ENCODE results near the gene PARD3B. TPM values are rescaled to one million over a fixed set of nuclear protein-coding genes. Genes with fewer than 3 reads are reported as not detected.

The PARD3B gene
- total and polyA plus RNA-seq, 10 of the 15 experiments (the other 5 are each of a cell fraction or from before 2014, with no cell fraction given), result 0.01 to 0.54 (median 0.07) TPM; not detected in 7

GRCh38 chr2:205425102-205425501, 879.8 kb downstream of the PARD3B start:
- no peak for FAIRE-seq
- CTCF ChIA-PET, result no interaction called here
- no peak overlapping the region for H2AFZ ChIP-seq (ENCODE audit: control insufficient read depth, low read depth, low read length)
- no peak overlapping the region for H3K4me3 ChIP-seq
- no peaks in the 10 kb centered on the region for H3K36me3 ChIP-seq (ENCODE audit: control insufficient read depth in 2 of 2, insufficient read depth in 2 of 2, low read length in 1 of 2)
- no peak overlapping the region for H3K9ac ChIP-seq (ENCODE audit: control insufficient read depth, insufficient read depth, low read length)
- intact Hi-C loops (cut with micrococcal nuclease; ENCODE audit: unreplicated experiment) (no loop called here), in situ Hi-C loops (cut with MboI) (no loop called here)
- no peak overlapping the region for H3K27ac ChIP-seq (ENCODE audit: control insufficient read depth, insufficient read depth)
- RAD21 ChIA-PET (ENCODE audit: unreplicated experiment), result no interaction called here
- H3K27me3 ChIP-seq (replicated peaks in 1 of 2; ENCODE audit: control insufficient read depth in 2 of 2, insufficient read depth in 2 of 2, low read length in 1 of 2), result no peaks in the 10 kb centered on the region; a peak in 1 of 4 replicates
- TF ChIP-seq TCF3 (IDR thresholded peaks at IDR 0.05; ENCODE audit: borderline replicate concordance, insufficient read depth, low read depth, low read length) (no peak), EZH2 (IDR thresholded peaks at IDR 0.05; ENCODE audit: borderline replicate concordance, control insufficient read depth, low read depth, low read length) (no peak), MEF2B (IDR thresholded peaks at IDR 0.05; ENCODE audit: partially characterized antibody, poor library complexity, severe bottlenecking) (no peak), USF2 (IDR thresholded peaks at IDR 0.05; ENCODE audit: borderline replicate concordance, low read depth, low read length) (no peak), WRNIP1 (IDR thresholded peaks at IDR 0.05; ENCODE audit: borderline replicate concordance, low read depth, low read length) (no peak), ZBTB40 (IDR thresholded peaks at IDR 0.05; ENCODE audit: borderline replicate concordance) (no peak), STAT3 (IDR thresholded peaks at IDR 0.05; ENCODE audit: low read depth, low read length) (no peak), FOXK2 (IDR thresholded peaks at IDR 0.05) (no peak), PAX5 (IDR thresholded peaks at IDR 0.05; ENCODE audit: borderline replicate concordance, low read depth, low read length) (no peak)
- POLR2A ChIA-PET, result no interaction called here
- no peak for DNase-seq (ENCODE audit: low read depth, low spot score)
- H3K4me1 ChIP-seq (ENCODE audit: control insufficient read depth, insufficient read depth, low read length), result no peaks in the 10 kb centered on the region
- SMC1A ChIA-PET (ENCODE audit: uncharacterized antibody, unreplicated experiment), result no interaction called here
- no peaks in the 10 kb centered on the region for H3K79me2 ChIP-seq (ENCODE audit: control insufficient read depth, insufficient read depth, low read length)
- H4K20me1 ChIP-seq (ENCODE audit: control insufficient read depth, insufficient read depth), result no peaks in the 10 kb centered on the region
- H3K9me3 ChIP-seq (replicated peaks; ENCODE audit: control insufficient read depth, insufficient read depth, low read length), result no peaks in the 10 kb centered on the region
- whole genome bisulfite sequencing (ENCODE audit: insufficient coverage, insufficient replicate concordance, low lambda C conversion rate, missing lambda C conversion rate), result 0% methylated on average over 2 of the region's 2 CpGs
- no peak for ATAC-seq
- no TSS peak for BruUV-seq (replicated peaks)
- no peak overlapping the region for H3K4me2 ChIP-seq (ENCODE audit: control insufficient read depth, insufficient read depth)
